C4-2B (cell line): ENCODE data around the gene SMG6.

ENCODE experiments used
- H3K27ac ChIP-seq: fragments of 450-650 bp; 2 replicates; pipeline ENCODE4 v1.5.1; 2017
- ZFX ChIP-seq: fragments of 450-650 bp; IDR thresholded peaks from 2 replicates; pipeline ENCODE4 v1.6.1; 2017
- TF ChIP-seq, protein P1 (sequence below): fragments of 450-650 bp; conservative IDR thresholded peaks from 2 replicates; pipeline ENCODE4 v1.5.1; 2017; ENCODE audit warnings: mild to moderate bottlenecking

SMG6 gene

DNA sequence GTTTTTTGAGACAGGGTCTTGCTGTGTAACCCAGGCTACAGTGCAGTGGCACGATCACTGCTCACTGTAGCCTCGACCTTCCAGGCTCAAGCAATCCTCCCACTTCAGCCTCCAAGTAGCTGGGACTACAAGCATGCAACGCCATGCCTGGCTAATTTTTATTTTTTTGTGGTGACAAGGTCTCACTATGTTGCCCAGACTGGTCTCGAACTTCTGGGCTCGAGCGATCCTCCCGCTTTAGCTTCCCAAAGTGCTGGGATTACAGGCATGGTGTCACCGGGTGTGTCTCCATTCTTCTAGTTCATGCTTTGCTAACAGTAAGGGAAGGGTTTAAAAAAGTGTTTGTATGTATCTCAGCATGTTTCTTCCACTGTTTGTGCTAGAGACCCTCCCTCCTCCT, 146.9 kb downstream of the SMG6 start:
- H3K27ac ChIP-seq = no peak overlapping the region
- TF ChIP-seq, protein P1, sequence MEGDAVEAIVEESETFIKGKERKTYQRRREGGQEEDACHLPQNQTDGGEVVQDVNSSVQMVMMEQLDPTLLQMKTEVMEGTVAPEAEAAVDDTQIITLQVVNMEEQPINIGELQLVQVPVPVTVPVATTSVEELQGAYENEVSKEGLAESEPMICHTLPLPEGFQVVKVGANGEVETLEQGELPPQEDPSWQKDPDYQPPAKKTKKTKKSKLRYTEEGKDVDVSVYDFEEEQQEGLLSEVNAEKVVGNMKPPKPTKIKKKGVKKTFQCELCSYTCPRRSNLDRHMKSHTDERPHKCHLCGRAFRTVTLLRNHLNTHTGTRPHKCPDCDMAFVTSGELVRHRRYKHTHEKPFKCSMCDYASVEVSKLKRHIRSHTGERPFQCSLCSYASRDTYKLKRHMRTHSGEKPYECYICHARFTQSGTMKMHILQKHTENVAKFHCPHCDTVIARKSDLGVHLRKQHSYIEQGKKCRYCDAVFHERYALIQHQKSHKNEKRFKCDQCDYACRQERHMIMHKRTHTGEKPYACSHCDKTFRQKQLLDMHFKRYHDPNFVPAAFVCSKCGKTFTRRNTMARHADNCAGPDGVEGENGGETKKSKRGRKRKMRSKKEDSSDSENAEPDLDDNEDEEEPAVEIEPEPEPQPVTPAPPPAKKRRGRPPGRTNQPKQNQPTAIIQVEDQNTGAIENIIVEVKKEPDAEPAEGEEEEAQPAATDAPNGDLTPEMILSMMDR = no peak
- no peak for TF ChIP-seq ZFX

DNA sequence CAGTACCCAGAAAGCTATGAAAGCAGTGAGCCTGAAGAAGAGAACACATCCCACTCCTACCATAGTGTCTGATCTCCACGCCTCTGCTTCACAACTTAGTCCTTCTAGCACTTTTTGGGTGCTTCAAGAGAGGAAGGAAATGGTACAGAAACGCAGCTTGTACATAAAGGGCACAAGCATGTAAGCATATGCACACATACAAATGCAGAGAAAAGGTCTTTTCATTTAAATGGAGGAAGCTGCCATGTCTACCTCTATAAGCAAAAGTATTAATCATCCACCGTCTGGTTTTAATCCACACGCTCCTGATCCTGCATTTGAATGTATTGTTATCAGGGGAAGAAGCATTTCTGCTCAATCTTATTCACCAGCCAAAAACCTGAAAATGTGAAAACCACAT, 148.0 kb downstream of the SMG6 start:
- H3K27ac ChIP-seq = no peak overlapping the region
- TF ChIP-seq ZFX = no peak
- TF ChIP-seq, protein P1 = no peak

DNA sequence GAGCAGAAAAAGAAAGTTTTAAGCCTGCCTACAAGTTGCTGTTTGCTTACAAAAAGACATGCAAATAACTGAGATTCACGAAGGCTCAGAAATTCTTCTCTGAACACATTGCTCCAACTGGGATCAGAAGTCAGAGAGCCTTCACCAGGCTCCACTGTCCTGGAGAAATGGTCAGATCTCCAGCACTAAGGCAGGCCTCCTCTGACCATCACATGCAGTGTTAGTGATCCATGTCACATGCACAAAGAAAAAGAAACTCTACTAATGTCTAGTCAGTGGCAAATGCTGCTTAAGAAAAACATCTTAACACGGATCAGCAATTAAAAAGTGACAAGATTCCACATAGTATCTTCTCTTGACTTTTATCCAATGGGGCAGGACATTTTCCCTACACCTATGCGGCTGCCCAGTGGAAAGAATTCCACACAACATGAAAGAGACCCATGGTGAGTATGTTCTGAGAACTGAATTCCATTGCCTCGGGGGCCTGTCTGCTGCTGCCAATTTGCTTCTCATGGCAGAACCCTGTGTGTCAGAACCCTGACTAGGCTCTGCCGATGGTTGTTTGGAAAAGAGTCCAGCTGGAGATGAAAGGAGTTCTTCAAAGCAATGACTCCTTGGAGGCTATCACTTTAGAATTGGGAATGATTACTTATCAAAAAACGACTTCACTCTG, 152.1 kb downstream of the SMG6 start:
- H3K27ac ChIP-seq = no peak overlapping the region
- no peak for TF ChIP-seq ZFX
- TF ChIP-seq, protein P1 = no peak

DNA sequence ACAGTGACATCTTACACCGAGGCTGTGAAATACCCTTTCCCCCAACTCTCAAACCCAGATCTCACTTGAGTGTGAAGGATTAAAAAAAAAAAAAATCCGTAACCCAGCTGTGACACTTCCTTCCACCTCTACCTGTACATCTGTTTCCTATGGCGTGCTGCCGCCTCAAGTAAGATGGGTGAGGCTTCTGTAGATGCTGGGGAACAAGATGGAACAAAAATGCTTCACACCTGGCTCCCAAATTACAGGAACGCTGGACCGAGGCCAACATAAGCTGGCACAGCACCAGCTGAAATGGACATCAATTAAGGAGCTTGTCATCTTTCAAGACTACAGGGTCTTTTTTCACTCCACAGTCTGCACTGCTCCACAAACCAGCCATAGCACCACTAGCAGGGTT, 152.8 kb downstream of the SMG6 start:
- TF ChIP-seq ZFX = no peak
- TF ChIP-seq, protein P1 = no peak
- H3K27ac ChIP-seq = no peak overlapping the region

DNA sequence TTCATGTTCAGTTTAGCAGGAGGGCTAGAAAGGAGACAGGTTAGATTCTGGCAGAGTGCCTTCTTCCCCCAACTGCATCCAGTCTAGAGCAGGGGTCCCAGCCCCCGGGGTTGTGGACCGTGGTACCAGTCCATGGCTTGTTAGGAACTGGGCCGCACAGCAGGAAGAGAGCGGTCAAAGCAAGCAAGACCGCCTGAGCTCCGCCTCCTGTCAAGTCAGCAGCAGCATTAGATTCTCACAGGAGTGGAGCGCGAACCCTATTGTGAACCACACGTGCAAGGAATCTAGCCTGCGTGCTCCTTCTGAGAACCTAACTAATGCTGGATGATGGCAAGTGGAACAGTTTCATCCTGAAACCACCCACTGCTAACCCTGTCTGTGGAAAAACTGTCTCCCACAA, 153.7 kb downstream of the SMG6 start:
- H3K27ac ChIP-seq = no peak overlapping the region
- TF ChIP-seq ZFX = no peak
- TF ChIP-seq, protein P1 = no peak

DNA sequence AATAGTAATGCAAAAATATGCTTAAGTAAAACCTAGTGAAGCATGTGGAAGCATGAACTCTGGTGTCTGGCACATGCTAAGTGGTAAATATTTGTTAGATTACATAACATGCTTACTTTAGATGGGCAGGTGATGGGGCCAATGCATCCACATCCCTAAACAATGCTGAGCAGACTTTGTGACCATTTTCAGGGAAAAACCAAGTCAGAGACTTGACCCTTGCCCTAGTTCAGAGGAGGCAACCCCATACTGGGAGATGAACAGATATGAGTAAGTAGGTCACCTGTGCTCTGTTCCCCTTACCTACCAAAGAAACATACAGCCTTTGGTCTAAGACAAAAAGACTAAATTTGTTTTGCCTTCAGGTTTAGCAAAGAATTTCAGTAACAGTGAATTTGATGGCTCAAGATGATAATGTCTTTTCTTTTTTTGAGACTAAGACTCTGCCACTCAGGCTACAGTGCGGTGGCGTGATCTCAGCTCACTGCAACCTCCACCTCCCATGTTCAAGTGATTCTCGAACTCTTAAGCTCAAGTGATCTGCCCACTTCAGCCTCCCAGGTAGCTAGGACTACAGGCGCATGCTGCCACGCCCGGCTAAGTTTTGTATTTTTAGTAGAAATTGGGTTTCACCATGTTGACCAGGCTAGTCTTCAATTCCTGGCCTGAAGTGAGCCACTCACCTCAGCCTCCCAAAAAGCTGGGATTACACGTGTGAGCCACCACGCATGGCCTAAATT, 157.3 kb downstream of the SMG6 start:
- no peak overlapping the region for H3K27ac ChIP-seq
- TF ChIP-seq, protein P1 = no peak
- no peak for TF ChIP-seq ZFX

DNA sequence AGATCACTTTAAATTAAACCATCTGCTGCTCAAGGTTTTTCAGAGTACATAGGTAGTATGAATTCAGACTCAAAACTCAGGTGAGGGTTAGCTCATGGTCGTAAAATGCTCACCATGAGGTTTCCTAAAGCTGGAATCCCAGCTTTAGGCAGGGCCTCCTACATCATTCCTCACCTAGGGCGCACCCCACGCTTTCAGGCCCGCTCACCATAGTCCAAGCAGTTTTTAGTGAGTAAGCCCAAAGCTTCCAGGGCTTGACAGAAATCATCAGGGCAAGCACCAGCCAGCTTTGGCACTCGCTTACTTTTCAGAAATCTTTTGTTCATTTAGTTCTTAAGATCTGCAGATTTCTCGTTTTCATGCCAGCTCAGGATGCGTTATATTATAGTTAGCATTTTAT, 158.9 kb downstream of the SMG6 start:
- no peak overlapping the region for H3K27ac ChIP-seq

More for the DNA sequence above, 158.9 kb downstream of the SMG6 start:
- TF ChIP-seq, protein P1 = no peak
- TF ChIP-seq ZFX = no peak
